Activated CD4-positive, alpha-beta T cell treated with anti-CD3 and anti-CD28 coated beads for 1 hour (primary cell): ENCODE results near the gene ITCH.
A peak's percentile ranks its signal among the peaks of the same experiment; 100 is the strongest.
"Not testable (repeated sequence)": the region's sequence is repeated elsewhere in the genome, so short reads cannot be mapped to it uniquely, and the experiment has no call there.

Experiments
- DNase-seq: peaks from one replicate; pipeline ENCODE4 v3.0.0-alpha.2; 2020

The ITCH gene

GRCh38 chr20:34363062-34363464 is at the start of gene ITCH:
ITCH (plus strand) TSS chr20:34363273; CDS start chr20:34393812, 30,539 bp downstream.
- DNase-seq, result peak; percentile 89

GRCh38 chr20:34315236-34315635 is 47.8 kb upstream of the ITCH start:
- DNase-seq, result no peak

GRCh38 chr20:34316196-34316814 is 46.8 kb upstream of the ITCH start:
- DNase-seq, result no peak

GRCh38 chr20:34318609-34319443 is 44.2 kb upstream of the ITCH start:
- DNase-seq, result no peak

- no peak for DNase-seq
Measured at GRCh38 chr20:34320861-34321260, 42.2 kb upstream of the ITCH start.

- DNase-seq, result no peak
Measured at GRCh38 chr20:34322267-34323105, 40.6 kb upstream of the ITCH start.

GRCh38 chr20:34324541-34324940 is 38.5 kb upstream of the ITCH start:
- no peak for DNase-seq

GRCh38 chr20:34328207-34328606 is 34.9 kb upstream of the ITCH start:
- not testable (repeated sequence) for DNase-seq

GRCh38 chr20:34328928-34329677 is 34.0 kb upstream of the ITCH start:
- DNase-seq, result no peak

GRCh38 chr20:34330861-34331544 is 32.1 kb upstream of the ITCH start:
- not testable (repeated sequence) for DNase-seq

GRCh38 chr20:34331838-34332237 is 31.2 kb upstream of the ITCH start:
- DNase-seq, result no peak

- no peak for DNase-seq
Measured at GRCh38 chr20:34332262-34332920, 30.7 kb upstream of the ITCH start.

- no peak for DNase-seq
Measured at GRCh38 chr20:34333786-34334185, 29.3 kb upstream of the ITCH start.

- no peak for DNase-seq
Measured at GRCh38 chr20:34334654-34335407, 28.2 kb upstream of the ITCH start.

GRCh38 chr20:34337544-34337943 is 25.5 kb upstream of the ITCH start:
- DNase-seq, result no peak

GRCh38 chr20:34337982-34338726 is 24.9 kb upstream of the ITCH start:
- DNase-seq, result no peak

- not testable (repeated sequence) for DNase-seq
Measured at GRCh38 chr20:34340726-34341125, 22.3 kb upstream of the ITCH start.

GRCh38 chr20:34341199-34341598 is 21.9 kb upstream of the ITCH start:
- DNase-seq, result not testable (repeated sequence)

GRCh38 chr20:34343458-34344211 is 19.4 kb upstream of the ITCH start:
- DNase-seq, result no peak
